H4 (cell line): Measurements from ENCODE around the gene BACH2. TPM values are rescaled to one million over a fixed set of nuclear protein-coding genes. Genes with fewer than 3 reads are reported as not detected.
"Not testable (repeated sequence)": the region's sequence is repeated elsewhere in the genome, so short reads cannot be mapped to it uniquely, and the experiment has no call there.

ENCODE experiments used
- DNase-seq: peaks from one replicate; pipeline ENCODE4 v3.0.0-alpha.2; 2015; ENCODE audit warnings: low spot score
- total RNA-seq: library from RNA; depleted of rRNA; stranded (reverse); fragments of >200 nt; shearing (Covaris generic); gene quantifications from 2 replicates; pipeline ENCODE4 v1.2.3, GENCODE V29; 2014

Gene BACH2
- total RNA-seq, 1 experiment from 2014 or later, result 0.31 TPM

DNA sequence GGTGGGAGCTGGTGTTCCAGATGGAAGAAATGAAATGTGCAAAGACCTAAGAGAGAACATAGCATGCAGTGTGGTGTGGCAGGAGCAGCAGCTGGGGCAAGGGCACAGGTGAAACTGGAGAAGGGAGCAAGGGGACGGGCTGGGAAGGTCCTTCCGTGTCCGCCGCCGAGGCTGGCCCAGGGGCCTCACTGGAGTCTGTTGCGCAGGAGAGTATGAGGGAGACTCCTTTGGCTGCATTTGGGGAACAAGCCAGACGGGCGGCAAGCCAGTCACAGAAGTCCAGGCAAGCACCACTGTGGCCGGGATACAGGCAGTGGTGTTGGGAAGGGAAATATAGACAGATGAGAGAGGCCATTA lies 324.6 kb downstream of the BACH2 start:
- DNase-seq, result no peak

GRCh38 chr6:89971338-89972024 lies 325.2 kb downstream of the BACH2 start:
- DNase-seq, result not testable (repeated sequence)

GRCh38 chr6:89970609-89971337 lies 325.9 kb downstream of the BACH2 start:
- DNase-seq, result peak; percentile 48

- no peak for DNase-seq
Observed at GRCh38 chr6:89970072-89970471, 326.6 kb downstream of the BACH2 start.

- no peak for DNase-seq
Observed at GRCh38 chr6:89966913-89967312, 329.7 kb downstream of the BACH2 start.

- no peak for DNase-seq
Observed at GRCh38 chr6:89966228-89966544, 330.5 kb downstream of the BACH2 start.

DNA sequence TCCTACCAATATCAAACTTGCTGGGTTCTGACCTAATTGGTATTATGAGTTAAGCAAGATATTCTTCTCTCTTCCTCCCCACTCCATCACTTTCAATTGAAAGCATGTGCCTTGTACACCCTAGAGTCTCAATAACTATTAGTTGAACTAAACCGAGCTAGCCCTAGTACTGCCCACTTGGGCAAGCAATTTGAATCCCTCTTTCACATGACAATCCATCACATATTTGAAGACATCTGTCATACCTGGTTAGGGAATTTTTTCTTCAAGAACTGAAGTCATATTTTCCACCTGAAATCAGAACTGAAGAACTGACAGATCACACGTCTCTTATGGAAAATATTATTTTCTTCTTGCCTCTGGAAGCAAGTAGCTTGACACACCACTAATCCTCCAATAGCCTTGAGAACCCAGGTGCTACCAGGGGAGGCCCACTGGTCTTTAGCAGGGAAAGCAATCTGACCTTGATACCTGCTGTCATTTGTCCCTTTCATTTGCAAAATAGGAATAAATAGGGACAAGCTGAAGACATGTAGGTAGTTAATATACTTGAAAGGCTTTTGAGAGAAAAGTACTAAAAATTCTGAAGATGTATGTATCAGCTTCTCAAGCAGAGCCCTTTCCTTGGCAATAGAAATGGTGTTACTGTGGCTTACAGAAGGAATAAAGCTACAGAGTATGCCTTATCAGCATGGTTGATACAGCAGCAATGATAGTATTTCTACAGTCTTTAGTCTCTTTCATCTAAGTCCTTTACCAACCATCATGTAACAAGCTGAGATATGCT lies 331.0 kb downstream of the BACH2 start:
- DNase-seq, result no peak

GRCh38 chr6:89963391-89963790 lies 333.3 kb downstream of the BACH2 start:
- DNase-seq, result no peak

GRCh38 chr6:89961481-89961880 lies 335.2 kb downstream of the BACH2 start:
- DNase-seq, result no peak

DNA sequence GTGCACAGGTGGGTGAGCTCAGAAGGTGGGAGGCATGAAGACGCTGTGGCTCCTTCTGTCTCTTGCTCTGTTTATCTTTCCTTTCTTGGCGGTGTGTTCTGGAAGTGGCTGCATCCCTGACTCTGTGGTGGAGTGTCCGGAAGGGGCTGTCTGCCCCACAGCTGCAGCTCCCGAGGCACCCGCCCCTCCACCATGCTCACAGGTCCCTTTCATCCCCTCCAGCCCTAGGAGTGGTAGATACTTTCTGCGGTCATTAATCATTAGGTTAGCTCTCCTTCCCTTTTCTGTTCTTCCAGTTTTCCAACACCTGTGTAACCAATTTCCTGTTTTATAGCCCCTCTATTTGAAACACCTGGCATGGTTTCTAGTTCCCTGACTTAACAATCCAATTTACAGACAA lies 336.8 kb downstream of the BACH2 start:
- DNase-seq, result no peak

GRCh38 chr6:89956182-89956581 lies 340.5 kb downstream of the BACH2 start:
- DNase-seq, result no peak

GRCh38 chr6:89955364-89955763 lies 341.3 kb downstream of the BACH2 start:
- DNase-seq, result no peak

GRCh38 chr6:89954721-89955148 lies 341.9 kb downstream of the BACH2 start:
- DNase-seq, result no peak

DNA sequence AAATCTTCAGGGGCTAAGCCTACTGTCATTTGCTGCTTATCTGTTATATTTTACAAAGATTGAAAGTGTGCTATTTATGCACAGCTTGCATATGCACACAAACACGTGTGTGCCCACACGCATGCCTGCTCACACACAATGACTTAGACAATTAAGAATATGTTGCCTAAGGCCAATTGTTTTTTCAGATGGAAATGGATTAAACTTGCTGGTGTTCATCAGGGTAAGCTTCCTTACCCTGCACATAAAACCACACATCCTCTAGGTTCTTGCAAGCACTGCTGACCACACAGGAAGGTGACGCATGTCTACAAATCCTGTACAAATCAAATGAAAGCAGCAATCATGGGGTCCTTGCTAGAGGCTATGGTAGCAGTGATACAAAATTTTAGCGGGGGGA lies 344.0 kb downstream of the BACH2 start:
- peak; percentile 92 for DNase-seq

GRCh38 chr6:89952105-89952671 lies 344.5 kb downstream of the BACH2 start:
- DNase-seq, result no peak

DNA sequence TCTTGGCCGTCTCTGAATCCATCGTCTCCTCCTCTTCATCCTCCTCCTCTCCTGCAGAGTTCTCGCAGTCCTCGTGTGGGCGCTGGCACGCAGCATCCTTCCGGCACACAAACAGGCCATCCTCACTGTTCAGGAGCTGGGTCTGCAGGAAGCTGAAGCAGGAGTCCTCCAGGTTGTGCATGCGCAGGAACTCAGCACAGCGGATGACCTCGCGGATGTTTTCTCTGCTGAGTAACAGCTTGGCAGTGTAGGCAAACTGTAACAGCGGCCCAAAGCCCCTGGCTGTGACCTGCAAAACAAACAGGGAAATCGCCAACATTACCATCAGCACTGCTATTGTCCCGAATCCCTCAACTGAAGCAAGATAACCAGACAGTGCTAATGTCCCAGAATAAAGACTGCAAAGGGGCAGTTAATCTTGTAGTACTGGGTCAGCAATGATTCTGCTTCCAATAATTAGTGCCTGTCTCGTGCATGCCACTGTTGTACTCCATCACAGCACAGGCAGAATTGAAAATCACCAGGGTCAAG lies 345.0 kb downstream of the BACH2 start:
- DNase-seq, result peak; percentile 6

DNA sequence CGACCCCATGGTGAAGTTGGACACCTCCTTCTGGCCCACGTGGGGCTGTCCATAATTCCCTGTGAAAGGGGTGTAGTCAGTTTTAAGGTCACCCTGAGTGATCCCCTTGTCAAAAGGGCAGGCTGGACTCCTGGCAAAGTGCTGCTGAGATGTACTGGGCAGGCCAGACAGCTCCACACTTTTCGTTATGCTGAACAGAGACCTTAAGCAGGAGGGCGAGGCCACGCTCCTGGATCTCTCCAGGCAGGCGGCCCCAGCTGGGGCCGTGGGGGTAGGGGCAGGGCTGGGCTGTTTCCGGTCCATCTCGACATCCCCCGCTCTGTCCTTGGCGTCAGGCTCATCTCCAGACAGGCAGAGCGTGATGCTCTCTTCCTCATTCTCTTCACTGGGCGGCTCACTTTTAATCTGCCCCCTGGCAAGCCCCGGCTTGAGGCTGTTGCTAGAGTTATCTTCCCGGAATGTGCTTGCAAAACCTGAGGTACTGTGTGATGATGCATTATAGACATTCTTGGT lies 345.7 kb downstream of the BACH2 start:
- DNase-seq, result no peak

- DNase-seq, result no peak
Observed at GRCh38 chr6:89950446-89950845, 346.2 kb downstream of the BACH2 start.

DNA sequence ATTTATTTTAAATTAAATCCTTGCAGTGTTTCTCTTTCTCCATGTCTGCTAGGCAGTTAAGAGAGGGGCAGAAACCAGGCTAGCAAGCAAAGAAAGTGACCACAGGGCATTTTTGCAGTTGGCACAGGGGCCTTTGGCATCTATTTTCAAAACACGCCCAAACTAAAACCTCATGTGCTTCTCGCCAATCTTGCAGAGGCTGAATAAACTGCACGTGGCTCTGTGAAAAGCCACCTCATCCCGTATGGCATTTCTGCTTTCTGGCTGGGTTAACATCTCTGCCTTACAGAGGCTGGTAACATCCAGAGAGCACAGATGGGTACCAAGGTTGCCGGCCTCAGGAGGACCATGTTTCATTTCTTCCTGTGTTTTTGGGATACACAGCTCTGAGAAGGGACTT lies 347.8 kb downstream of the BACH2 start:
- DNase-seq, result no peak

GRCh38 chr6:89944826-89945407 lies 351.7 kb downstream of the BACH2 start:
- DNase-seq, result no peak

GRCh38 chr6:89944181-89944755 lies 352.4 kb downstream of the BACH2 start:
- DNase-seq, result no peak
